ENCODE measurements around the gene EDIL3.

The EDIL3 gene

DNA sequence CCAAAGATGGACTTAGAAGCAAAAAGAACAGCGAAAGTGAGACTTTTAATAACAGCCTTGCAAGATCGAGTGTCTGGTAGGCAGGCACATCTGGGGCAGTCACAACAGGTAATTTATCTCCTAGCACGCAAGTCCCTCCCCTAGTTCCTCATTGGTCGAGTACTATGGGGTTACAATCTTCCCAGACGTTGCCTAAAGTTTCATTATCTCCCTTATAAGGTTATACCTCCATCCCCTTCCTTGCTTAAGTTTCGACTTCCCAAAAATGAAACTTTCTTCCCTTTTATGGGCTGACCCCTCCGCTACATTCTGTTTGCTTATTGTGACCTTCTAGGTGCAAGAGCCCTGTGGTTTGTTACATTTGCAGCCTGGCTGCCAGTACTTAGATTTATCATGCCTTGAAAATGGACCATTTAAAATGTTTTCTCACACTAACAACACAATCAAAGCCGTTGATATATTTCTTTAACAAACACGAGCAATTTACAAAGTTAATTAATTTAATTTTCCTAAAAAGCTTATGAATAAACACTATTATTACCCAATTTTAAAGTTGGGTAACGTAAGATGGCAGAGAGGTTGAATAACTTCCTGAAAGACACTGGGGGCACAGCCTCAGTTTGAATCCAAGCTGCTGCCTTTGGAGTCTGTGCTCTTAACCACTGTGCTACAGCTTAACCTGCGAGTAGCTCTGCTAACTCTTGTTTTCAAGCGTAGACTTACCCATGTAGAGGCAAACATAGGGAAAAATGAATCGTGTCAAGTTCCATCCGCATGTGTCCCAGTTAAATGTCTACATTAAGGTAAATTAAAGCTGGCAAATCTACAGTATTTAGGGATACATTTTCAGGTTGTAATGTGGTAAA lies 91.7 kb downstream of the EDIL3 start:
- DNase-seq = no peak

DNA sequence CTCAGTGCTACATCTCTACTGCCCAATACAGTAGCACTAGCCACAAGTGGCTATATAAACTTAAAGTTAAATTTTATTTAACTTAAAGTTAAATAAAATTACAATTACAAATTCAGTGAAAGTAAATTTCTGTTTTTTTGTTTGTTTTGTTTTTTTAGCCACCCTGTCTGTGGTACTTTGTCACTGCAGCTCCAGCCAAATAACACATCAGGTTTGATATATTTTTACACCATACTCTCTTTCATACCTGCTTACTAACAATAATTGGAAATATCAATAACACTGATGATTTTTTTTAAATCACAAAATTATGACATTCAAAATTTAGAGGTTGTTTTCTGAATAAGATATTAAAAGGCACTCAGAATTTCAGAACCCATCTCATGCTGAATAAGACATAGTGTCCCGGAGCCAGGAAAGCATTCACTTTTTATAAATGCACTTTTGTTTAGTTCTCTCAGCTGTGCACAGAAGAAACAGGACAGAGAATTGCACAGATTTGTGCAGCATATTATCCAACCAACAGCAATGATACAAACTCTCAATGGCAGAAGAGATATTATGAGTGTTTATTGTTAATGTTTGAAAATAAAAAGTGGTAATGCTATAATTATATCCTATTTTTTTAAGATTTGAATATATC lies 92.6 kb downstream of the EDIL3 start:
- DNase-seq = no peak

DNA sequence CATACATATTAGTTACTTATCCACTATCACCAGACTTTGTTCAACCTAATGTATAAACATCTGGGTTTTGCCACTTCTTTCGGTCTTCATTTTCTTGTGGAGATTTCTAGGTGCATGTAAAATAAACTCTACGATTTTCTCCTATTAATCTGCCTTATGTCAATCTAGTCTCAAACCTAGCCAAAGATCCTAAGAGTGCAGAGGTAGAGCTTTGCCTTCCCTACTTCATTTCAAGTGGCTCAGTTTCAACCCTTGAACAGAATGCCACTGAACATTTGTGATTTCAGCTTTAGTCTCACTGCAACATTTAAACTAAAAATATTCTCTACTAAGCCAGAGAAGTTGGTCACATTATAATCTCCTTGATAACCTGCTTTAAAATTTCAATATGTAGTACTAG lies 94.0 kb downstream of the EDIL3 start:
- no peak for DNase-seq

DNA sequence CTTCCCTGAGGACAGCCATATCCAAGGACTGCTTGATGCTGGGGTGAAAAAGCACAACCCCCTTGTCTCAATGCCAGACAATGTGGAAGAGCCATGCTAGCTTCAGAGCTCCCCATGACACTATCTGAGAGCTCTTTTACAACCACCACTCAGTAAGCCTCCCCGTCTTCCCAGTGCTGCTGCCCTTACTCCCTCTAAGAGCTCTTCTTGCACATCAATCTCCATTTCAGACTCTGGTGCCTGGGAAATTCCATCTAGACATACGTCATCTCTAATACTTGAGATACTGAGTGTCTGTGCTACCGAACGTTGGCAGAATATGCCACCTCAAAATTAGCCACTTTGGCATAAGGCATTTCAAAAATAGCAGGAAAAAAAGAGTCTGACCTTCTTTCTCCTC lies 94.5 kb downstream of the EDIL3 start:
- no peak for DNase-seq

DNA sequence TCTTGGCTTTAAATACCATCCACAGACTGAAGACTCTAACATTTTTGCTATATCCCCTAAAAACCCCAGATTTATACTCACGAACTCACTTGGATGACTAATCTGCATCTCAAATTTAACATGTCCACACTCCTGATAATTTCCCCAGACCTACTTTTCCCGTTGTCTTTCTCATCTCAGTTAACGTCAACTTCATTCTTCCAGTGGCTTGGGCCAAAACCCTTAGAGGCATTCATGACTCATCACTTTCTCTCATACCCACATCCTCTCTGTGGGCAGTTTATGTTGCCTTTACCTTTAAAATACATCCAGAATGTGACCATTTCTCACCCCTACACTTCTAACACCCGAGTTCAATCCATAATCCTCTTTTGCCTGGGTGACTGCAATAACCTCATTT lies 96.7 kb downstream of the EDIL3 start:
- DNase-seq = no peak

DNA sequence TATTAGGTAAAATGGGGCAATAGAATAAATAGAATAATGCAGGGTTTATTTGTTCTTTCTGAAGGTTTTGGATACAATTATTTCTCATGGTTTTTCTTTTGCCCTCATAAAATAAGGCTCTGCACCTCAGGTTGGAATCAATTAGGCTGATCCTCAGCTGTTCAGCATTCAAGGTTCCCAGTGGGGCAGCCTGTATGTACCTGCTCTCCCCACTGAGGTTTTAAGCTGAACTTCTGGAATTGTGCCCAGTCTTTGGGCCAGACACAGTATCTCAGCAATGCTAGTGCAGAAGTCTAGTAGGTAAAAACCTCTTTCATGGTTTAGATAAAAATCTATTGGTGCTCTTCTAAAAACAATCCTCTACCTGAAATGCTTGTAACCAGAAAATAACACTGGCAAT lies 98.0 kb downstream of the EDIL3 start:
- no peak for DNase-seq

DNA sequence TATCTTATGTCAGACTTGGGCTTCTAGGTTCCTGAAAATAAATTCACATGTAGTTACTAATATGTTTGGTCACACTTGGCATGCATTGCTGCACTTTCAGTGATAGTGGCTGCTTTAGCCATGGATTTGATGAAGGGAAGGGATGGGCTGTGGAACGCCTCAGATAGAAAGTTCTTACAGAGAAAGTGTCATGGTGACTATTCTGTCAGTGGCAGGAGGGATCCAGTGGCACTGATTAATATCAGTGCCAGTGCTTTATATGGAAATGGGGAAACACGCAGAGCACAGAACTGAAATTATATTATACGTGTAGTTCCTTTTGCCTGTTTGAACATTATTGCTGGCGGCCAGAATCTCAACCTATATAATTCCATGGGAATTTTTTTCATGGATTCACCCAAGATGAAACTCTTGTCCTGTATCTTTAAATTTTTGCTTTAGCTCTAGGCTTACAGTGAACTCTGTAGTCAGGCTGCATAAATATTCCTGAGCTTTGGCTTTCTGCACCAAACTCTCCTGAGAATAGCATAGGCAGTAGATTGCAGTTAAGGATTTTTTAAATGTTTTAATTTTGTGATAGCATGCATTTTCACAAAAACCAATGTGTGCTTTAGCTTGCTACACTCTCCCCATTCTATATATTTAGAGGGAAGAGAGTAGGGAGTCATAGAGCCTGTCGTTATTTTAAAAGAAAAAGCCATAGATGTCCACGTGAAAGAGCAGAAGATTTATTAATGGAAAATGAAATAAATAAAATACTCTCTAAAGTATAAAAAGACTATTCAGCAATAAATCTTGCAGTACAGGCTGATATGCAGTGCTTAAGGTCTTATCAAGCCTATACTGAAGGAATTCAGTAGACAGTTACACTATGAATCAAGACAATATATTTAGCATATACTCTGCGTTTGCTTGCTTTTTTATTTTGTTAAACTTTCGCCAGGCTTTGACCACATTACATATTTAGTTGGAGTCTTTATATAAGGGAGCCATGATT lies 98.7 kb downstream of the EDIL3 start:
- no peak for DNase-seq

DNA sequence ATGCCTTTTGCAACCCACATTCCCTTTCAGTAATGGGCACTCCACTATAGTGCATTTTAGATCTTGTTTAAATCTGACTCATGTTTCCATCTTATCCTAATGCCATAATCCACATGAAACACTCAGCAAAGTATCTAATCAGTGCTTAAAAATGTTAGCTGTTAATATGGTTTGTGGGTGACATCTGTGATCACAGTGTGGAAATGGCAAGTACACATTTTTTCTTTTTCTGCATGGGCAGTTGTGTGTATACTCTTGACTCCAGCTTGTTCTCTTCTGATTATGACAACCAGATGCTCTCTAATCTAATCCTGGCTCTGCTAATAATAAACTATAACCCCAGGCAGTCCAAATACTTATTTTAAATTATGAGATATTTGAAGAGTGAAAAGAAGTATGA lies 103.3 kb downstream of the EDIL3 start:
- no peak for DNase-seq

DNA sequence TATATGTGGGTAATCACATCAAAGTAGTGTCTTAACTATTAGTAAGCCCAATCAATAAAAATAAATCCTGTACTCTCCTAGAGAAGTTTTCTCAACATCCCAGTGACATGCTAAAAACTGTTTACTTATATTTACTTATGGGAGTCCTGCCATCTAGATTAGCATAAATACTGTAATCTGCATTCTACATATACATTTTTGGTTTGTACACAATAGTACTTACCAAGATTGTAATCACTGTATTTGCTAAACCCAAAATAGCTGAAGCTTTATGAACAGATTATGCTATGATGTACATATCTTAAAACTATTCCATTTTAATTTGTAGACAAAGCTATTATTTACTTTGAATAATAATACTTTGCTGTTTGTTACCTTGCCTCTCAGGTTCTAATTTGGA lies 105.4 kb downstream of the EDIL3 start:
- DNase-seq = no peak

DNA sequence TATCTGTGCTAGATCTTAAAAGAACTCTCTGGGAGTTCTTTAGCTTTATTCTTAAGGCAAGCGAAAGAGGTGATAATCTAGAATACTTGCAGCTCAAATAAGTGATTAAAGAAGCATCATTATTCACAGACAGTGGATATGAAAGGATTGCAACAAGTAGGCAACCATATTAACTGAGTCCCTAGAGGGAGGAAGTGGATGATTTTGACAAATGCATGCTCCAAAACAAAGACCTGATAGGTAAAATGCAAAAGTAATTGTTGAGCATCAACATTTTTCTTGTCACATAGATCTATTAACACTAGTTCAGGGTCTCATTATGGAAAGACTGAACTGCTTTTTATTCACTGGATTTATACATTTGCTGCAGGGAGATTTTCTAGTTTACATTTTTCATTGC lies 109.1 kb downstream of the EDIL3 start:
- DNase-seq = no peak

DNA sequence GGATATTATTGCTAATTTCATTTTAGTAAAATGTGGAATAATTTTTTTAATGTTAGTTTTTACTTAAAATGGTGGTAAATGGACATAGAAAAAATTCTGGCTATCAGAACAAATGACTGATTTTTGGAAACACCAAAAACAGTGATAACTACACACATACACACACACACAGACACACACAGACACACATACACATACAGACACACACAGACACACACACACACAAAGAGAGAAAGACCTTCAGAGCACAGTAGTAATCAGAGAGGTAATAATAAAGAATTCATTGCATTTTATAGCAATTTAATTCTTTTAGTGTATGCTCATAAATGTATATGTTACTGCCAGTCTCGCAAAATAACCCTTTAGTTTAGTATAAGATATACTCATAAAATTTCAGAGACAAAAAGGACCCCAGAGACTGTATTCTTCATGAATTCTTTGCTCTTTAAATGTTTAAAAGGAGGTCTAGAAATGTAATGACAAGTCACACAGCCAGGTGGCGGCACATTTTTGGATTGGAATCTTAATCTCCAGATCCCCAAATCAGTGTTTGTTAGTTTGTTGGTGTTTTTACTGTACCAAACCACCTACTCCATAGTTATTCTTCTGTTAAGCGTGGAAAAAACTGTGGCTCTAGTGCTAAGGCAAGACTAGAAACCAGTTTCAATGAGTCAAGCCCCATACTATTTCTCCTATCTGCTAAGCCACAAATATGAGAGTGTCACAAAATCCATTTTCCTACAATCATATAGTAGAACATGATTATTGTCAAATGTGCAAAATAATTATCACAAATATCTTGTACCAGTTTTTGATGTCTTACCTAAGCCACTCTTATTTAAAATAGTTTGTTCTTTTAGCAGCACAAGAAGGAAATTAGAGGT lies 109.9 kb downstream of the EDIL3 start:
- DNase-seq = no peak

DNA sequence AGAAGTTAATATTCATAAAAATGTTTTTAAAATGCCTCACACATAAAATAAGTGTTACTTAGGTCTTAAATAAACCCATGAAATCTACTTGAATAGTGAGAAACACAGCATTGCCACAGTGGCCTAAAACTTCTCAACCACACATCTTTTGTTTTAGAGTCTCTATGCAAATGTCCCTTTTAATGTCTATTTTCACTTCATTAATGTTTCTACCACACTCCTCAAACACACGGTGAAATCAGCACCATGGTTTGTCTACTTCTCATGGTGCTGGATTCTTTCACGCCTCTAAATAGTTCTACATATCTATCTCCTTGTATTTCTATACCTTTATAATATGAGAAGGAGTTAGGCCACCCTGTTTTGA lies 111.2 kb downstream of the EDIL3 start:
- no peak for DNase-seq

DNA sequence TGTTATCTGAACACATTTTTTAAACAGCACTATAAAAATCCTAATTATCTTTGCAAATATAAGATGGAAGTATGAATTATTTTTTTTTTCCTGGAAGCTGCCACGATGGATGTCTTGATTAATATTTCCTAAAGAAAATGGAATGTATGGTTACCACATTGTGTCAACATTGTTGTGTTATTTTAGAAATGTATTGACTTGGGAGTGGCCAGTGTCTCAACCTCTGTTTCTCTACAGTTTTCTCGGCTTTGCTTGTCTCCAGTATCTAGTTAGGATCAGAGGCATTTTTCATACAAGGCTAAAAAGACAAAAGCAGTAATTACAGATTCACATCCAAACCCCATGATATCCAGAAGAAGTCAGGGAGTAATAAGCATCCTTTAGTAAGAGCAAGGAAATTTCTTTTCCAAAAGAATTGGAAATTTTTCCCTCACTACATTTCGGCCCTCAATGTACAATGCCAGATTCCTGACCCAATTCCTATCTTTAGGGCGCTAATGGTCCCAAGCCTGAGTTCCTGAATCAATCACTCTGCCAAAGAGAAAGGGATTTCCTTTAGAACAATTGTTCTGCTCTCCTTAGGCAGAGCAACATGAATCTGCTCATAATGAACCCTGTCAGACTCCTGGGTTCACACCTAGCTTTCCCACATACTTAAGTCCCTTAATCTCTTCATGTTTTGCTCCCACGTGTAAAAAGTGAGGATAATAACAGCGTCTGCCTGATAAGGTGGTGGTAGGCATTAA lies 111.7 kb downstream of the EDIL3 start:
- DNase-seq = no peak

DNA sequence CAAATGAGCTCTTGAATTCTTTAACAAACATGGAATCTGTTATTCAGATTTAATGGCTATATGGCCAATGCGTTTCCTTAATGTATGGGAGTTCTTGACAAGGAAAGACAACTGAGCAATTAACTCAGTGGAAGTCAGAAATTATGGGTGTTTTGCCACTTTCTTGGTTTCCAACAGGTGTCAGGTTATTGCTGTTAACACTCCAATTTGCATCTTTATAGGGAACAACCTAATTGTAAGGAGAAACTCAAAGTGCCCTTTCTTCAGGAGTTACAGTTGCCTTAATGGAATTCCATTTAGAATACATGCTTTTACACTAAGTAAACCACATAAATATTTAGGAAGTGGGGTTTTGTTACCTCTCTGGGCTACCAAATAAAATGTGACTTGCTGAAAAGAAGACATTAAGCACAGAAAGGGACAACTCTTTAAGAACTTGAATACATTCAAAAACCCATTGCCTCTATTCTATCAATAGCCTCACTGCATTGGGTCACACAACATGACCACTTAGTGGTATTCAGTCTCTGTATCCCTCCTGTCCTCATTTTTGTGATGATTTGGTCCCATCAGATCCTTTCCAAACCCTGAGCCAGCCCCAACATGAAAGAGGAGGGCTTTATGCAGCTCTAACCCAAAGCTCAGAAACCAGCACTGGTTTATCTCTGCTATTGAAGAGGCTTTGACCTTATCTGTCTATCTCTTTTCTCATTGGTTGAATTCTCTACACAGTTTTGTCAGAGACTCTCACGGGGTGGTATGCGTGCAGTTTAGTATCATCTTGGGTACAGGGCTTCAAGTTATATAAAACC lies 118.7 kb downstream of the EDIL3 start:
- DNase-seq = no peak

DNA sequence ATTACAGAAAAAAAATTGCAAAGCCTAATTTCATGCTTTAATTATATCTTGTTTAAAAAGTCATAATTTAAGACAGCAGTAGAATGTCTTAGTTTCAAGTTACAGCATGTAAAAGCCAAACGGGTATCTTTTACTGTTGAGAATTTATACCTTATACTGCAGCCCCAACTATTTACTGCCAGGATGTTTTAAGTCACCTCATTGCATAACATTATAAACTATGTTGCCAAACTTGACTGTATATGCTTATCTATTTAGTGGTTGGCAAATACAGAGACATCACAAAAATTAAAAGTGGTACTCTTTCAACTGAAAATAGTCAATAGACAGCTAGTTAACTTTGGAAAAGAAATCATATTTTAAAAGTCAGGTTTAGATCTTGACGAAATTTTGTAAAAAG lies 119.5 kb downstream of the EDIL3 start:
- DNase-seq = no peak

DNA sequence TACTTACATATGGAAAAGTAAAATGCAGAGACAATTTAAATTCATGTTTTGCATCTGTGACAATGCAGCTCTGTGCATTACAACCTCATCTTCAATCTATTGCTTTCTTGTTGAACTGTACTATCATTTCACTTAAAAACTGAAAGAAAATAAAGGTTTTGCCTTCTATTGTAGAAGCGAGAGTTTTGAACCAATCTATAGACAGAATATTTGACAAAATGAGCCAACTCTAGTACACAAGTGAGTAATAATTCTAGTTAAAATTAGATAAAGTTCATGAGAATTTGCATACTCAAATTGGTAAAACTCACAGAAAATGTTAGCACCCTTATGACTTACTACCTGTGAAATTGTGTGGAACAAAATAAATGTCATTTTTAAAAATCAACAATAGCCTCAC lies 123.7 kb downstream of the EDIL3 start:
- no peak for DNase-seq

DNA sequence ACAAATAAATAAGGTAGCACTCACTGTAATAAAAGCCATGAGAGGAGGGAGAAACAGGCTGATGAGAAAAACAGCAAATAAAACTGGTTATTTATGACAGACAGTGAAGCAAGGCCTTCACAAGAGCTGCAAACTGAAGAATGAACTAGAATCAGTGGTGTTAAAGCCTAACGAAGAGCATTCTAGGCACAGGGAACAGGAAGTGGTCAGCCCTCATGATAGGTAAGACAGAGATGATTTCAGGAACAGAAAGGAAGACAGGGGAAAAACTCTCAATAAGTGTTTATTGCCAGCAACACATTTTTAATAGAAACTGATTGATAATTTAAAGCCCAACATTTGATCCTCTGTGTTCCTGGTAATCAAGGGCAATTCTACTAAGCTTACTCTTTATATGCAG lies 124.5 kb downstream of the EDIL3 start:
- DNase-seq = no peak

DNA sequence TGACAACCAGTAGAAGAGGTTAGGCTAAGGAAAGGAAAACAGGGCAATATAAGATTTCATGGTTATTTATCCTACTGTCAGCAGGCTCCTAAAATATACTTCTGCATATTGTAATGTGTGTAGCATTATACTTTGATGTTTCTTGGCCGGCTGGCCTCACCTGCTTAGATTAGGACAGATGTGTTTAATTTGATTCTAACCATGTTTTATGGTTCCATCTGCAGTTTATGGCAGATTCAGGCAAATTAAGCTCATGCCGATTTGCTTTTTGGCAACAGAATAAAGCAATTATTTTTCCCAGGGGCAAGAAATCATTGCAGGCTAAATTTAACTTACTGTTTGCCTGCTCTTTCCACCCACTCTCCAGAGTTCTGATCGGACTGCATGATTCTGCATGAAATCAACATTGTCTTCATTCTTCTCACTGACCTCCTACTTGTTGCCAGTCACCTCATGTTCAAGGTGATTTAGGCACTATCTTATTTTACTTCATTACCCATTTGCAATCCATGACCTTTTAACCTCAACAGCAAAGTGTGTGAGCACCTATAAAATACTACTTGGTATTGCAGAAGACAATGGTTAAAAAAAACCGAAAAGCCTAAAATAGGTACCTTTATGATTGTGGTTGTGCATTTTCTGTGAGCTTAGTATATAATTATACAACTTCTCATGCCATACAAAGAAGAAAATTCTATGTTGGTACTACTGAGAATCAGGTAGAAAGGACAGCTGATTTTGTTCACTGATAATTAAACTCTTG lies 125.2 kb downstream of the EDIL3 start:
- no peak for DNase-seq

DNA sequence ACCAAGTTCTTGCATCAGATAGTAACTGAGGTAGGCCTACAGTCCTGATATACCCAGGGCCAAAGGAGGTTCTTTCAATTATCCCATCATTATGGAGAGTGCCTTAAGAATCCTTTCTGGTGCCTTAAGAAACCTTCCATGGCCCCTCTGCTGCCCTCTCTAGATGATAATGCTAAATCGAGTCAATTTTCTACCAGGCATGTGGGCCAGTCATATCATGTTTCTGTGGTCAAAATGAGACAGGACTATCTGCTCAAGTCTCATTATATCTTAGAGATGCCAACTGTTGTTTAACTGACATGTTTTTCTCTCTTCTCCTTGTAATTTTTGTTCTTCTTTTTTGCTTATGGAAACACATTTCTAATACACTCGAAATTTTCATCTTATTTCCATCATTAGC lies 127.6 kb downstream of the EDIL3 start:
- no peak for DNase-seq

DNA sequence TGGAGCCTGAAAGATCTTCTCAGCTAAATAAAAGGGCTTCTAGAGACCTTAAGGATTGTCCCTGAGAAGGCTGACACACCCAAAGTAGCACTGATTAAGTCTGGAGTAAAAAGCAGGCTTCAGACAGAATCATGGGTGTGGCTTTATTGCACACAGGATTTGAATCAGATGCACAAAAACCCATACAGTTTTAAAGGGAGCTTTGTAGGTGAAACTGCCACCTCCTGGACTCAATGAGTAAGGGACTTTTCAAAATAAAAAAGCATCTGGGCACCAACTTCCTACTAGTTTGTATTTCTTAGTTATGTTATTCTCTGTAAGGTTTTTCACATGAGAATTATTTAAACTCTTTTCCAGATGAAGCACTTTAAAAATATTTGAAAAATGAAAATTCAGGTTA lies 129.4 kb downstream of the EDIL3 start:
- DNase-seq = no peak

Measured in NCI-H187 (cell line).